Epithelial cell of esophagus (primary cell): ENCODE data around the gene ADI1.

Source experiments
- DNase-seq: peaks from one replicate; pipeline ENCODE4 v3.0.0; 2010; ENCODE audit warnings: low read depth
- H3K4me3 ChIP-seq: 2 replicates; pipeline ENCODE4 v1.5.1; 2011; ENCODE audit warnings: mild to moderate bottlenecking, low read length, control low read depth
- TF ChIP-seq, protein P1 (sequence below): IDR thresholded peaks from 2 replicates; pipeline ENCODE4 v1.5.1; 2011; ENCODE audit warnings: low read depth, mild to moderate bottlenecking, low read length, control low read depth, inconsistent platforms; ENCODE audit not compliant: insufficient read depth; ENCODE audit errors: missing control alignments

ADI1 gene

DNA sequence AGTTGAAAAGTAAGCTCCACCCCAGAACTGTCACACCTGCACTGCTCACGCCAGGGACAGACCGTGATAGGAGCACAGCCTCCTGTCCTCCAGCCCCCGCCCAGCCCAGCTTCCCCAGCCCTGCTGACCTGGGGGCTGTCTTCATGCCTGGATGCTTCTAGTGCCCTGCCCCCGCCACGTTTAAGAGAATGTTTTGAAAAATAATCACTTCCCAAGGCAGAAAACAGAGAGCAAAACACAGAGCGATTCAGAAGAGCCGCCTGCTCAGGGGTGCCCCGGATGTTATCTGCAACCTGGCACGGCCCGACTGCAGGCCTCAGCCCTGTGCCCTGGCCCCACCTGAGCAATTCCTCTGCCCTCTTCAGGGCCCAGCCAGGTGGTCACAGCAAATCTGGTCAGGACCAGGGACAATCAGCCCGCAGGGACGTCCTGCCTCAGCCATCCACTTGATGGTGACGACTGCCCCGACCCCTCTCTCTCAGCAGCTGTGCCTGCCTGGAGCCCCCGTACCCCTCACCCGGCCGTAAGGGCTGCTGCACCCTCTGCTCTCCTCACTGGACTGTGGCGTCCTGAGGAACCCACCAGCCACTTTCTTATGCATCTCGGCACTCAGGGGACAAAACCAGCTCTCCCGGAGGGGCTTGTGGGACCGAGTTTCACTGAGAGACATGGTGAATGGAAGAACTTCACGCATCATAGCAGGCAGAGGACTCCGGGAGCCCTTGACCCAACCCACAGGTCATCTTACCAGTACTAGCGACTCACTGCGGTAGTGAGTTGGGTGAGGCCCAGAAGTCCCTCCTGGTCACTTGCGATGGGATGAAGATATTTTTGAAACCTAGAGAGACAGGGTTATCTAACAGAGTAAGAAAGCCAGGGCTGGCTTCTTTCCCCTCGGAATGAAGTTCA lies 30.2 kb downstream of the ADI1 start:
- DNase-seq = no peak
- TF ChIP-seq, protein P1, sequence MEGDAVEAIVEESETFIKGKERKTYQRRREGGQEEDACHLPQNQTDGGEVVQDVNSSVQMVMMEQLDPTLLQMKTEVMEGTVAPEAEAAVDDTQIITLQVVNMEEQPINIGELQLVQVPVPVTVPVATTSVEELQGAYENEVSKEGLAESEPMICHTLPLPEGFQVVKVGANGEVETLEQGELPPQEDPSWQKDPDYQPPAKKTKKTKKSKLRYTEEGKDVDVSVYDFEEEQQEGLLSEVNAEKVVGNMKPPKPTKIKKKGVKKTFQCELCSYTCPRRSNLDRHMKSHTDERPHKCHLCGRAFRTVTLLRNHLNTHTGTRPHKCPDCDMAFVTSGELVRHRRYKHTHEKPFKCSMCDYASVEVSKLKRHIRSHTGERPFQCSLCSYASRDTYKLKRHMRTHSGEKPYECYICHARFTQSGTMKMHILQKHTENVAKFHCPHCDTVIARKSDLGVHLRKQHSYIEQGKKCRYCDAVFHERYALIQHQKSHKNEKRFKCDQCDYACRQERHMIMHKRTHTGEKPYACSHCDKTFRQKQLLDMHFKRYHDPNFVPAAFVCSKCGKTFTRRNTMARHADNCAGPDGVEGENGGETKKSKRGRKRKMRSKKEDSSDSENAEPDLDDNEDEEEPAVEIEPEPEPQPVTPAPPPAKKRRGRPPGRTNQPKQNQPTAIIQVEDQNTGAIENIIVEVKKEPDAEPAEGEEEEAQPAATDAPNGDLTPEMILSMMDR = no peak
- no peak overlapping the region for H3K4me3 ChIP-seq

DNA sequence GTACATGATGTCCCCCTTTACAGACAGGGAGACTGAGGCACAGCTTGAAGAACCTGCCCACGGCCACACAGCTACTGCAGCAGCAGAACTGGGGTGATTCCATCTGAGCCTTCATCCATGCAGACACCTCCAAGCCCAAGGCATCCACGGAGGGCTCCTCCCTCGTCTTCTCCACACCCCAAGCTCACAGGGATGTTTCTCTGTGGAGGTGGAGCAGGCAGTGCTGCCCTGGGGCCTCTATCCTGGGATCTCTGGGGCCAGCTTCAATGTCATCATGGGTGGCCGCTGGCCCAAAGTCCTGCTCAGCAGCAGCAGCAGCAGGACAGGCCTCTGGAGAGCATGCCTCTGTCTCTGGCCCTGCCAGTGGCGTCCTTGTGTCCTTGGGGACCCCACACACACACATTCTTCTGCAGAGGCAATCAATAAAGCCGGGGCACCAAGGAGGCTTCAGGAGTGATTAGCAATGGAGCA lies 31.2 kb downstream of the ADI1 start:
- no peak for DNase-seq
- no peak overlapping the region for H3K4me3 ChIP-seq
- TF ChIP-seq, protein P1 = no peak

DNA sequence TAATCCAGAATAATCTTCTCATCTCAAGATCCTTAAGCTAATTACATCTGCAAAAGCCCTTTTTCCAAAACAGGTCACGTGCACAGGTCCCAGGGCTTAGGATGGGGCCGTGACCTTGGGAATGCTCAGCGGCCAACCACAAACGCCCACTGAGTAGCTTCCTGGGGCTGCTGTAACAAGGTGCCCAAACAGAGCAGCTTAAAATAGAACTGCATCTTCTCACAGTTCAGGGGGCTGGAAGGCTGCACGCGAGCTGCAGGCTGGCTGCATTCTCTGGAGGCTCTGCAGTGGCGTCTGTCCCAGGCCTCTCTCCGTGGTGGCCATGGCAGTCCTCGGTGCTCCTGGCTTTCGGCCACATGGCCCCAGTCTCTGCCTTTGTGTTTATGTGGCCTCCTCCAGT lies 31.9 kb downstream of the ADI1 start:
- TF ChIP-seq, protein P1 = no peak
- no peak overlapping the region for H3K4me3 ChIP-seq
- no peak for DNase-seq

DNA sequence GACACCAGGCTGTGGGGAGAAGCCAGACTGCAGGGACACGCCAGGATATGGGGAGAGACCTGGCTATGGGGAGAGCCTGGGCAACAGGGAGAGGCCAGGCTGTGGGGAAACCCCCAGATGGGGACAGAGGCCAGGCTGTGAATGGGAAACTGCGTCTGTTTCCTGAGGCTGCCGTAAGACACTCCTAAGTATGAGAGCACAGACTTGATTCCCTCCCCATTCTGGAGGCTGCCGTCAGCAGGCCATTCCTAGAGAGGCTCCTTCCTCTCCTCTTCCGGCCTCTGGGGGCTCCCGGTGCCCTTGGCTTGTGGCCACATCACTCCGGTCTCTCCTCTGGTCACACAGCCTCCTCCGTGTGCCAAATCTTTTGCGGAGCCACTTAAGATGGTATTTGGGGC lies 32.3 kb downstream of the ADI1 start:
- TF ChIP-seq, protein P1 = no peak
- H3K4me3 ChIP-seq = no peak overlapping the region
- no peak for DNase-seq

DNA sequence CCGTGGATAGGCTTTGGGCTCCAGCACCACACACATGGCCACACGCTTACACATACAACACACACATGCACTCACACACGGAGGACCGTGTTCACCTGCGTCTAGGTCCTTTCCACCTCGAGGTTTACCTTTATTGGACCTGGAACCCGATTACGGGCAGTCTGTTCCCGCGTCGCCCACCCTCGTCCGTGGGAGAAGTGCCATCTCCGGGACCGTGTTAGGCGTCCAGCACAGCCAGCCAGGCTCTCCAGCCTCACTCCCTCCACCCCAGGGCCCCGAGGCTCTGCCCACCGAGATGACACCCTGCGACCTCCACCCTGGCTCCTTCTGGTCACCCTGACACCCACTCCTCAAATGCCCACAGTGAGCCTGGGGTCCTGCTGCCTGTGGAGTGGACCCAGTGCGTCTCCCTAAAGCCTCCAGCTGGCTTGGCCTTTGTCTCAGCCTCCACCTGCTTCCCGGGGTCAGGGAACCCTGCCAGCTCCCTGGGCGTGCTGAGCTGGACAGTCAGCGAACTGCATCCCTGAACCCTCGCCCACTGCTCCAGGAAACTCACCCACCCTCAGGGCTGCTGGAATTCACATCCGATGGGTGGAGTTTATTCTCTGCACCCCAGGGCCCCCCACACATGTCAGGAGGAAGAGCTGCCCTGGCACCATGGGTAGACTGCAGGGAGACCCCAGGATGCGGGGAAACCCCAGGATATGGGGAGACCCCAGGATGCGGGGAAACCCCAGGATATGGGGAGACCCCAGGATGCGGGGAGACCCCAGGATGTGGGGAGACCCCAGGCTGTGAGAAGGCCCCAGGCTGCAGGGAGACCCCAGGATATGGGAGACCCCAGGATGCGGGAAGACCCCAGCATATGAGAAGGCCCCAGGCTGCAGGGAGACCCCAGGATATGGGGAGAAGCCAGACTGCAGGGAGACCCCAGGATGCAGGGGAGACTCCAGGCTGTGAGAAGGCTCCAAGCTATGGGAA lies 33.0 kb downstream of the ADI1 start:
- DNase-seq = no peak
- TF ChIP-seq, protein P1 = no peak
- H3K4me3 ChIP-seq = no peak overlapping the region

DNA sequence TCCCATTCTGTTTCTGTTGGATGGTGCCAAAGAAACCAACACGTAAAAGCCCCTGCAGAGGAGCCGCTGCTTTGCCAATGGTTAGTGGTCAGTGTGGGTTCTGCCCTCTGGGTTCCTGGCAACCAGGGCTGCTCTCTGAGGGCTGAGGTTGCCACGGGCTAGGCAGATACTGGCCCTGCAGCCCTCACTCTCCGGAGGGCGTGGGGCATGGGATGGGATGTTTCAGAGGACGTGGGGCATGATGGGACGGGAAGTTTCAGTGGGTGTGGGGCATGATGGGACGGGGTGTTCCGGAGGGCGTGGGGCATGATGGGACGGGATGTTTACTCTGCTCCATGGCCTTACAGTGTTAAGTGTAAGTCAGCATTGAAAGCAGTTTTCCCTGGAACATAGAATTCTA lies 34.2 kb downstream of the ADI1 start:
- H3K4me3 ChIP-seq = no peak overlapping the region
- TF ChIP-seq, protein P1 = no peak
- DNase-seq = no peak
